Mucosa of rectum (tissue), 2 donors: ENCODE results near the gene VRK1.

Experiments used
- H3K27ac ChIP-seq, 2 donors: one replicate each; pipeline ENCODE4 v1.7.0; 2013; ENCODE audit warnings: inconsistent platforms in 2 of 2, low read depth in 2 of 2, low read length in 2 of 2
- H3K27me3 ChIP-seq, 2 donors: one replicate each; pipeline ENCODE4 v1.7.0; 2013; ENCODE audit warnings: low read length in 2 of 2; ENCODE audit not compliant: control insufficient read depth in 2 of 2, insufficient read depth in 2 of 2
- H3K36me3 ChIP-seq, 2 donors: one replicate each; pipeline ENCODE4 v1.7.0; 2013; ENCODE audit warnings: low read length in 2 of 2; ENCODE audit not compliant: control insufficient read depth in 2 of 2, insufficient read depth in 2 of 2
- H3K4me1 ChIP-seq, 2 donors: one replicate each; pipeline ENCODE4 v1.7.0; 2013; ENCODE audit warnings: low read length in 2 of 2, mild to moderate bottlenecking in 1 of 2; ENCODE audit not compliant: control insufficient read depth in 2 of 2, insufficient read depth in 2 of 2
- H3K4me3 ChIP-seq, 2 donors: one replicate each; pipeline ENCODE4 v1.7.0; 2013; ENCODE audit warnings: low read length in 2 of 2
- H3K9ac ChIP-seq, 2 donors: one replicate each; pipeline ENCODE4 v1.7.0; 2013; ENCODE audit warnings: low read length in 2 of 2, low read depth in 1 of 2, mild to moderate bottlenecking in 1 of 2
- H3K9me3 ChIP-seq, 2 donors: one replicate each; pipeline ENCODE4 v1.7.0; 2013; ENCODE audit warnings: low read length in 2 of 2; ENCODE audit not compliant: control insufficient read depth in 2 of 2
- donor health status: healthy.
- donor health status: Normal muscosa, but diverticular disease.

The VRK1 gene

GRCh38 chr14:96790186-96790585, 7.0 kb upstream of the VRK1 start:
- Histone ChIP-seq H3K27me3 (peaks cover 0 to 3% of the 10 kb centered on the region in 2 donors), H3K4me3 (no peak overlapping the region), H3K27ac (no peak overlapping the region), H3K9me3 (no peaks in the 10 kb centered on the region), H3K9ac (no peak overlapping the region), H3K4me1 (no peaks in the 10 kb centered on the region), H3K36me3 (no peaks in the 10 kb centered on the region)

GRCh38 chr14:96790706-96791105, 6.5 kb upstream of the VRK1 start:
- Histone ChIP-seq H3K27ac (no peak overlapping the region), H3K4me3 (no peak overlapping the region), H3K4me1 (no peaks in the 10 kb centered on the region), H3K9me3 (no peaks in the 10 kb centered on the region), H3K36me3 (no peaks in the 10 kb centered on the region), H3K9ac (no peak overlapping the region), H3K27me3 (peaks cover 0 to 3% of the 10 kb centered on the region in 2 donors)

- Histone ChIP-seq H3K27me3 (peaks cover 0 to 3% of the 10 kb centered on the region in 2 donors), H3K4me3 (no peak overlapping the region), H3K9me3 (no peaks in the 10 kb centered on the region), H3K36me3 (no peaks in the 10 kb centered on the region), H3K27ac (no peak overlapping the region), H3K9ac (no peak overlapping the region), H3K4me1 (no peaks in the 10 kb centered on the region)
These were observed 5.2 kb upstream of the VRK1 start for GRCh38 chr14:96792003-96792402.

GRCh38 chr14:96792591-96792990, 4.6 kb upstream of the VRK1 start:
- Histone ChIP-seq H3K9ac (no peak overlapping the region), H3K4me1 (no peaks in the 10 kb centered on the region), H3K27me3 (peaks cover 0 to 3% of the 10 kb centered on the region in 2 donors), H3K9me3 (no peaks in the 10 kb centered on the region), H3K4me3 (no peak overlapping the region), H3K27ac (no peak overlapping the region), H3K36me3 (no peaks in the 10 kb centered on the region)

- no peaks in the 10 kb centered on the region for H3K9me3 ChIP-seq
- H3K9ac ChIP-seq: no peak overlapping the region
- H3K27ac ChIP-seq: no peak overlapping the region
- H3K36me3 ChIP-seq: no peaks in the 10 kb centered on the region
- H3K4me3 ChIP-seq: no peak overlapping the region
- peaks cover 0 to 3% of the 10 kb centered on the region in 2 donors for H3K27me3 ChIP-seq
- peaks cover 6% of the 10 kb centered on the region in 2 donors for H3K4me1 ChIP-seq
These were observed 3.6 kb upstream of the VRK1 start for GRCh38 chr14:96793547-96793946.

- Histone ChIP-seq H3K4me3 (no peak overlapping the region), H3K27ac (no peak overlapping the region), H3K27me3 (peaks cover 0 to 3% of the 10 kb centered on the region in 2 donors), H3K9ac (no peak overlapping the region), H3K9me3 (no peaks in the 10 kb centered on the region), H3K4me1 (peaks cover 6% of the 10 kb centered on the region in 2 donors), H3K36me3 (no peaks in the 10 kb centered on the region)
These were observed 1.9 kb upstream of the VRK1 start for GRCh38 chr14:96795109-96795828.

GRCh38 chr14:96797582-96798349, 584 bp downstream of the VRK1 start:
- Histone ChIP-seq H3K4me1 (peaks cover 6% of the 10 kb centered on the region in 2 donors), H3K27me3 (no peaks in the 10 kb centered on the region), H3K4me3 (peak overlapping the region; percentile 74 to 85), H3K36me3 (no peaks in the 10 kb centered on the region), H3K9me3 (no peaks in the 10 kb centered on the region), H3K9ac (peak overlapping the region; percentile 48 to 66), H3K27ac (peak overlapping the region in 1 of 2 donors; percentile 63)

- Histone ChIP-seq H3K36me3 (no peaks in the 10 kb centered on the region), H3K4me3 (no peak overlapping the region), H3K27me3 (no peaks in the 10 kb centered on the region), H3K4me1 (peaks cover 6% of the 10 kb centered on the region in 2 donors), H3K9me3 (no peaks in the 10 kb centered on the region), H3K27ac (no peak overlapping the region), H3K9ac (no peak overlapping the region)
These were observed 1.8 kb downstream of the VRK1 start for GRCh38 chr14:96798956-96799355.

- Histone ChIP-seq H3K9me3 (no peaks in the 10 kb centered on the region), H3K4me1 (peaks cover 6% of the 10 kb centered on the region in 2 donors), H3K27ac (no peak overlapping the region), H3K9ac (no peak overlapping the region), H3K4me3 (peak overlapping the region in 1 of 2 donors; percentile 32), H3K36me3 (no peaks in the 10 kb centered on the region), H3K27me3 (no peaks in the 10 kb centered on the region)
These were observed 2.4 kb downstream of the VRK1 start for GRCh38 chr14:96799489-96800054.

GRCh38 chr14:96801931-96802330, 4.7 kb downstream of the VRK1 start:
- H3K4me3 ChIP-seq: no peak overlapping the region
- no peaks in the 10 kb centered on the region for H3K27me3 ChIP-seq
- H3K36me3 ChIP-seq: no peaks in the 10 kb centered on the region
- peaks cover 6 to 10% of the 10 kb centered on the region in 2 donors for H3K4me1 ChIP-seq
- no peak overlapping the region for H3K27ac ChIP-seq
- H3K9me3 ChIP-seq: no peaks in the 10 kb centered on the region
- H3K9ac ChIP-seq: no peak overlapping the region
